HepG2 (cell line): Measurements from ENCODE around the gene NAA15. TPM values are rescaled to one million over a fixed set of nuclear protein-coding genes. Genes with fewer than 3 reads are reported as not detected.

Experiments
- CAMTA2 ChIP-seq: sonication (generic); formaldehyde crosslinking; IDR thresholded peaks from 2 replicates; pipeline ENCODE4 v1.4.0; 2020; ENCODE audit warnings: mild to moderate bottlenecking, missing genetic modification reagents, borderline replicate concordance
- FOSL2 ChIP-seq: sonication (generic); formaldehyde crosslinking; IDR thresholded peaks from 2 replicates; pipeline ENCODE4 v1.4.0; 2020; ENCODE audit warnings: missing genetic modification reagents
- KLF6 ChIP-seq: IDR thresholded peaks from 2 replicates; pipeline ENCODE4 v1.8.0; 2016; ENCODE audit warnings: missing biosample characterization, missing genetic modification reagents
- PRDM10 ChIP-seq: sonication (generic); formaldehyde crosslinking; IDR thresholded peaks from 2 replicates; pipeline ENCODE4 v1.4.0; 2020; ENCODE audit warnings: low read depth, missing genetic modification reagents
- ZNF407 ChIP-seq: sonication (generic); formaldehyde crosslinking; IDR thresholded peaks from one replicate; pipeline ENCODE4 v1.5.1; 2020; ENCODE audit warnings: mild to moderate bottlenecking, missing genetic modification reagents; ENCODE audit errors: not compliant biosample characterization
- ZNF546 ChIP-seq: sonication (generic); formaldehyde crosslinking; conservative IDR thresholded peaks from 2 replicates; pipeline ENCODE4 v1.8.1; 2023; ENCODE audit warnings: mild to moderate bottlenecking, missing genetic modification reagents
- polyA plus RNA-seq, 8 experiments: library from polyadenylated mRNA; depleted of rRNA in 3 of 8; stranded (reverse) in 7 of 8; unstranded in 1 of 8; fragments of >200 nt; fragmentation: Illumina TruSeq in 4 of 8; extraction: Trizol in 4 of 8; gene quantifications; 2 replicates each; pipeline versions ENCODE4 v1.2.1 to v1.2.3, GENCODE V29; 2011 to 2016; ENCODE audit warnings: low read depth in 4 of 8, missing spikeins in 1 of 8, mixed read lengths in 1 of 8; ENCODE audit not compliant: insufficient read depth in 1 of 8
- total RNA-seq, 5 experiments: library from RNA; depleted of rRNA; stranded (reverse); fragments of >200 nt; fragmentation: Illumina TruSeq; extraction: Trizol; gene quantifications; 2 replicates each; pipeline ENCODE4 v1.2.3, GENCODE V29; 2016; ENCODE audit warnings: low read depth in 1 of 5

The NAA15 gene
- total and polyA plus RNA-seq, 2 of the 13 experiments (the other 11 are each of a cell fraction or from before 2014, with no cell fraction given): 6.2 to 50.2 TPM

GRCh38 chr4:139316733-139317132 is 15.4 kb downstream of the NAA15 start (continued):
- TF ChIP-seq ZNF407 (CRISPR knock-in tag): no peak
- no peak for TF ChIP-seq ZNF546 (CRISPR knock-in tag)
- TF ChIP-seq CAMTA2 (CRISPR knock-in tag): no peak
- TF ChIP-seq KLF6 (CRISPR knock-in tag): no peak
- TF ChIP-seq PRDM10 (CRISPR knock-in tag): no peak
- TF ChIP-seq FOSL2: no peak
